ENCODE data around the gene IRS4. TPM values are rescaled to one million over a fixed set of nuclear protein-coding genes. Genes with fewer than 3 reads are reported as not detected.

IRS4 gene
- total RNA-seq = under 0.01 TPM in 1 of 2 replicates, not detected in the other

GRCh38 chrX:108736509-108737479 lies at the start of gene IRS4:
Gene IRS4, minus strand, starts transcription at chrX:108736563.

Measured in placental epithelial cell (primary cell).